GM13977 (cell line): ENCODE data around the gene ZNF268.
"Not testable (repeated sequence)": the region's sequence is repeated elsewhere in the genome, so short reads cannot be mapped to it uniquely, and the experiment has no call there.

Source experiments
- DNase-seq: peaks from one replicate; pipeline ENCODE4 v3.0.0; 2012; ENCODE audit warnings: low spot score
- in situ Hi-C: fragments of 300-500 bp; cut with MboI; formaldehyde crosslinking; loops from one replicate; pipeline ENCODE4 v1.12.0; 2022; ENCODE audit warnings: low sequenced_read_pairs, low pct_unique_long_range_greater_than_20kb, mixed read lengths, inconsistent platforms; ENCODE audit not compliant: unreplicated experiment
- TF ChIP-seq, protein P1 (sequence below): IDR thresholded peaks from 2 replicates; pipeline ENCODE4 v1.5.1; 2012; ENCODE audit warnings: mild to moderate bottlenecking, control low read depth; ENCODE audit not compliant: insufficient read depth; ENCODE audit errors: extremely low read depth, missing control alignments

Gene ZNF268

DNA sequence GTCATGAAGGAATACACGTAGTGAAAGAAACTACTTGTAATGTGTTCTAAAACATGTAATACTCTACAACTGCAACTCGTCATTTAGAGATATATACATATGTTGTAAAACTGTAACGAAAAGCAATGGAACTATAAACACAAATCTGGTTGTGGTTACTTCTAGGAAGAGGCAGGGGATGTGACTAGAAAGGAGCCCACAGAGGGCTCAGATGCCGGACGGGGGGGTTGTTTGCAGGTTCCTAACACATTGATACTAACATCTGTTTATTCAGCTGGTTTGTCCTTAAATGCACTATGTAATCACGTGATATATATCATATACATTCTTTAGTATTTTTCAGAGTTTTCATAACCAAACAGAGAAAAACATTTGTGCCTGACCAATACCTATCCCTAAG is 70.4 kb downstream of the ZNF268 start:
- in situ Hi-C loops = no loop called here
- TF ChIP-seq, protein P1, sequence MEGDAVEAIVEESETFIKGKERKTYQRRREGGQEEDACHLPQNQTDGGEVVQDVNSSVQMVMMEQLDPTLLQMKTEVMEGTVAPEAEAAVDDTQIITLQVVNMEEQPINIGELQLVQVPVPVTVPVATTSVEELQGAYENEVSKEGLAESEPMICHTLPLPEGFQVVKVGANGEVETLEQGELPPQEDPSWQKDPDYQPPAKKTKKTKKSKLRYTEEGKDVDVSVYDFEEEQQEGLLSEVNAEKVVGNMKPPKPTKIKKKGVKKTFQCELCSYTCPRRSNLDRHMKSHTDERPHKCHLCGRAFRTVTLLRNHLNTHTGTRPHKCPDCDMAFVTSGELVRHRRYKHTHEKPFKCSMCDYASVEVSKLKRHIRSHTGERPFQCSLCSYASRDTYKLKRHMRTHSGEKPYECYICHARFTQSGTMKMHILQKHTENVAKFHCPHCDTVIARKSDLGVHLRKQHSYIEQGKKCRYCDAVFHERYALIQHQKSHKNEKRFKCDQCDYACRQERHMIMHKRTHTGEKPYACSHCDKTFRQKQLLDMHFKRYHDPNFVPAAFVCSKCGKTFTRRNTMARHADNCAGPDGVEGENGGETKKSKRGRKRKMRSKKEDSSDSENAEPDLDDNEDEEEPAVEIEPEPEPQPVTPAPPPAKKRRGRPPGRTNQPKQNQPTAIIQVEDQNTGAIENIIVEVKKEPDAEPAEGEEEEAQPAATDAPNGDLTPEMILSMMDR = no peak
- no peak for DNase-seq

DNA sequence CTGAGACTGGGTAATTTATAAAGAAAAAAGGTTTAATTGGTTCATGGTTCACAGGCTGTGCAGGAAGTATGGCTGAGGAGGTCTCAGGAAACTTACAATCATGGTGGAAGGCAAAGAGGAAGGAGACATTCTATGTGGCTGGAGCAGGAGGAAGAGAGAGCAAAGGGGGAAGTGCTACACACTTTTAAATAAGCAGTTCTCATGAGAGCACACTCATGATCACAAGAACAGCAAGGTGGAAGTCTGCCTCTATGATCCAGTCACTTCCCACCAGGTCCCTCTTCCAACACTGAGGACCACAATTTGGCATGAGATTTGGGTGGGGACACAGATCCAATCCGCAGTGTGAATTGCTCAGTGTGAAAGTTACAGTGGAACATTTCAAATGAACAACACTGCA is 74.5 kb downstream of the ZNF268 start:
- DNase-seq, in situ Hi-C loops: not testable (repeated sequence)

DNA sequence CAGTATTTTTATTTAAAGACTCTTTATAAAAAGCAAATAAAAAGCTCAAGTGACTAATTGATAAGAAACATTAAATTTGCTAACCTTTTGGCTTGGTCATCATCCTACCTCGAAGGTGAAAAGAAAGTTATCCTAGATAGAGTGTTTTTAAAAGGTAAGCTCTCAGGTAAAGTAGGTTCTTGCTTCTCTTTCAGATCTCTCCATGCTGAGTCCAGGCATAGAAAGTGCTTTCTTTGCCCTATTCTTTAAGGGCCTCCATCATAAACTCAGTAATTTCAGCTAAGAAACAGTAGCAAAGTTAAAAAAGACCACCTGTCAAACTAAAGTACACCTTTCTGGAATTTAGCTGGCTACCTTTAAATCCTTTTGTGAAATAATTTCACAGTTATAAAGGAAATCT is 75.0 kb downstream of the ZNF268 start:
- DNase-seq = no peak

DNA sequence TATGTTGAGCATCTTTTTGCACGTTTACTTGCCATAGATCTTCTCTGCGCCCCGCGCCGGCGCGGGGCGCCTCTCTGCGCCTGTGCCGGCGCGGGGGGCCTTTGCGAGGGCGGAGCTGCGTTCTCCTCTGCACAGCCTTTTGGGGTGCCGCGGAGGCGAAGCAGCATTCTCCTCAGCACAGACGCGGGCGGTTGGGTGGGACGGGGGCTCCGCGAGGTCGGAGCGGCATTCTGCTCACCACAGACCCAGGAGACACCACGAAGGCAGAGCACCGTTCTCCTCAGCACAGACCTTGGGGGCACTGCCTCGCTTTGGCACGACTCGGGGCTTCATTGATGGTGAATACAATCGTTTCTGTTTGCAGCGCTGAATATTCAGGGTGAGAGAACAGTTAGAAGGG is 82.9 kb downstream of the ZNF268 start:
- in situ Hi-C loops = no loop called here
- no peak for DNase-seq
- TF ChIP-seq, protein P1 = no peak

More for the DNA sequence above, 75.0 kb downstream of the ZNF268 start:
- in situ Hi-C loops = no loop called here
- TF ChIP-seq, protein P1 = no peak
